Stimulated activated CD4-positive, alpha-beta T cell treated with anti-CD3 and anti-CD28 coated beads, TNF-alpha, amount 100 ng/mL, for 48 hours (primary cell): ENCODE measurements around the gene SHB.

ENCODE experiments used
- DNase-seq, 3 donors: peaks; one replicate each; pipeline ENCODE4 v3.0.0-alpha.2; 2020; ENCODE audit warnings: low read depth in 3 of 3

SHB gene

GRCh38 chr9:37953206-37953774 lies 115.7 kb downstream of the SHB start:
- no peak for DNase-seq

- no peak for DNase-seq
Observed at GRCh38 chr9:37952731-37953130, 116.3 kb downstream of the SHB start.

- no peak for DNase-seq
Observed at GRCh38 chr9:37951671-37952449, 117.2 kb downstream of the SHB start.

DNA sequence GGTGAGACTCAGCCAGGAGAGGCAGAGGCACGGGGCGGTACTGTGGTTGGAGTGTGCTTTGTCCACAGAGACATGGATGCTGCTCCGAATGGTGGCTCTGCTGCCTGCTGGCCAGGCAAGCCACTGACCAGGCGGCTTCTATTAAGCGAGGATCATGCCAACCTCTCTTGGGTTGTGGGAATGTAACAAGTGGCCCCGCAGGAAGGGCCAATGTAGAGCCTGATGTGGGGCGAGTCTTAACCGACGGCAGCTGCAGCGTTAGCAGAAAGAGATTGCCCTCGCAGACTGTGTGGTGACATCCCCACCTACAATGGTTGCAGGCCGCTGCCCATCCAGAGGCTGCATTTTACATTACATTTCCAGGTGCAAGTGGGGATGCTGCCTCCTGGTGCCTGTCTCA lies 118.5 kb downstream of the SHB start:
- no peak for DNase-seq

GRCh38 chr9:37949576-37949975 lies 119.5 kb downstream of the SHB start:
- DNase-seq: no peak

DNA sequence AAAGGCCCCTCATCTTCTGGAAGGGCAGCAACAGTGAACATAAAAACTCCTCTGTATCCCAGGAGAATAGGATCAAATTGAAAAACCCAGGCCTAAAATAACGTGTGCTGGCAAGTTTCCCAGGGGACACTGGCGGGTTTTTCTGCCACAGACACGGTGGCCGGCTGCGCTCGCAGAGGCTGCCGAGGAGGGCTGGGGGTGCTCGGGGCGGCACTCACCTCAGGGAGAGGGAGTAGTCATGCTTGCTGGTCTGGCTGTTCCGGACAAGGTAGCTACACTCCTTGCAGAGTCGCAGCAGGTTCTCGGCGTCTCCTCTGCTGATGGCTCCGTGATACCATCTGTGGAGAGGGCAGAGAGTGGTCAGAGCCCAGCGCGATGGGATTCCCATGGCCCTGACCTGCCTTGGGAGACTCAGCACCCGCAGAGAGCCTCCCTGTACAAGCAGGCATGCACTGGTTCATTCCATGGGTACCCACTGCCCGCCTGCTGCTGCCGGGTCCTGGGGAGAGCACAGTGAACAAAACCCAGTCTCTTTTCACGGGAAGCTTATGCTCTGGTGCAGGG lies 120.5 kb downstream of the SHB start:
- no peak for DNase-seq

- DNase-seq: no peak
Observed at GRCh38 chr9:37947977-37948376, 121.0 kb downstream of the SHB start.

- DNase-seq: no peak
Observed at GRCh38 chr9:37947471-37947870, 121.6 kb downstream of the SHB start.

DNA sequence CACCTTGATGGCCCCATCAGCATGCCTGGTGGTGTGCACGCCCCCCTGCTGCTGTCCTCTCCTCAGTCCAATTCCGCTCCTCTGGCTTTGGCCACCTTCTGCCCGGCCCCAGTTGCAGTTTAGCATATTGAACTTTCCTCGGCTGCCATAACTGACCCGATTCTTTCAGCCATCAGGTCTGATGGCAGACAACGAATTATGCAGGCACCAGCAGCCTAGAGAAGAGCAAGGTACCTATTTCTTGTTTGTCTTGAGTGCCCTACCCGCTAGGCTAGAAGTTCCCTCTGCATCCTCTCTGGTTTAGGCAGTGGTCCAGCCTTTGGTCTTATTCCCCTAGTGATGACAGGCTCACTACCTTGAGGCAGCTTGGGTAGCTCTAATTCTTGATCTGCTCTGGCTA lies 122.1 kb downstream of the SHB start:
- no peak for DNase-seq

GRCh38 chr9:37946041-37946440 lies 123.0 kb downstream of the SHB start:
- no peak for DNase-seq

DNA sequence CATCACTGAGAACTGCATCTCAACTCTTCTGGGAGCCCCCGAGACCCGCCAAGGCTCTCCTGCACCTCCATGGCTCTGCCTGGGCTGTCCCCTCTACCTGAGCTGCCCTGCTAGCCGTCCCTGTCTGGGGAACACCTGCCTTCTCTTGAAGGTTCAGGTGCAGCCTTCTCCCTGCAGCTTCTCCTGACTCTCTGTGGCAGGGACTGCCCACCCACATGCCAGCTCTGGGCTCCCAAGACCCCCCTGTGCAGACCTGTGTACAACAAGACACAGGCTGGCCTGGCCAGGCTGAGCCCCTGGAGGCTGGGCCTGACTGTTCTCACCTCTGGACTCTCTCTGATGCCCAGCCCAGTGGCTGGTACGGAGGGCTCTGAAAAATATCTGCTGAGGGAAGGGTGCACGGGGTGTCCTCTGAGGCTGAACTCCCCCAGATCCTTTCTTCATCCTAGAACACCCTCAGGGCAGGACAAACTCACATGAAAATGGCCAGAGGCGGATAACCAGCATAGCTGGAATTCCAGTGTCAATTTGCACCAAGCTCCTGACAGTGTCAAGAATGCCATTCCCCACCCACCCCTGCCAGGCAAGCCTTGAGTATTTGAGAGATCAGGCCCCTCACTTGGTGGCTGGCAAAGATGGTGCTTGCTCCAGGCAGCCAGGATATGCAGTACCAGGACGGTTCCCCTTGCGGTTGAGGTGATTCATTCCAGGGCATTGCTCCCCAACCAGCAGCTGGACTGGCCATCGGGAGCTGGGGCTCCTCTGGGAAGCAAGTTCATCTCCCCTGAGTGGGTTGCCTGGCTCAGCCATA lies 124.2 kb downstream of the SHB start:
- no peak for DNase-seq

GRCh38 chr9:37944266-37944650 lies 124.8 kb downstream of the SHB start:
- DNase-seq: no peak

DNA sequence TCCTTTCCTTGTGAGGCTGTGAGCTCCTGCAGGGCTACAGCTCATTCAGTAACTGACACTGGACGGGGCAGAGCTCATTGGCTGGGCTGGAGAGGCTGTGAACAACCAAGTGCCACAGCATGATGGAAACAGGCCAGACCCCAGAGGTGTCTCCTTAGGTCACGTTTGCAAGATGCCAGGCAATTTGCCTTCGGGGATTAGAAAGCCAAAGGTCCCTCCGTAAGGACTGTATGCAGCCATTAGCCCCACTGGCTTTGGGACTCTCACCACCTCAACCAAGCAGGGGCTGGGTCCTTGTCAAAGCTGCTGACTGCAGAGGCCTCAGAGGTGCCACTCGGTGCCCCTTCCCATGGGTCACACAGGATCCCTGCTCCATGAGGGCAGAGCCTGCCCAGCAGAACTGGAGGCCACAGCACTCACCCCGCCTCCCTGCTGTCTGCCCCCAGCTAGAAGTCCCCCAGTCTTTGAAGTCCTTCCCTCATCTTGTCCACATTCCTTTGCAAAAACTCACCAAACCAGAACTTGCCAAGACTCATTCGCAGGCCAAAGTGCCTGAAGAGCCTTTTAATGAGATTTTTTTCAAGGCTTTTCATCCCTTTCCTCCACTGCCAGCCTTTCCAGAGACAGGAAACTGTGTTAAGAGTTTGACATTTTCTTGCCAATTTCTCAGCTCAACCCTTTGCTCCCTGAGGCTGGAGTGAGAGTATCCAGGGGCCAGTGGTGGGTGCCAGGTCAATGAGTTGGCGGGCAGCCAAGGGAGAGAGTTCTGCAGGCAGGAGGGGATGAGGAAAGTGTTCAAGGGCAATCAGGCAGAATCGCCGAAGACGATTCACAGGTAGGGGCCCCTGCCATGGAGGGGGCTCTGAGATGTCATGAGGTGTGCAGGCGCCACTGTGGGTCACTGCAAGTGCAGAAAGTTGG lies 125.4 kb downstream of the SHB start:
- no peak for DNase-seq

DNA sequence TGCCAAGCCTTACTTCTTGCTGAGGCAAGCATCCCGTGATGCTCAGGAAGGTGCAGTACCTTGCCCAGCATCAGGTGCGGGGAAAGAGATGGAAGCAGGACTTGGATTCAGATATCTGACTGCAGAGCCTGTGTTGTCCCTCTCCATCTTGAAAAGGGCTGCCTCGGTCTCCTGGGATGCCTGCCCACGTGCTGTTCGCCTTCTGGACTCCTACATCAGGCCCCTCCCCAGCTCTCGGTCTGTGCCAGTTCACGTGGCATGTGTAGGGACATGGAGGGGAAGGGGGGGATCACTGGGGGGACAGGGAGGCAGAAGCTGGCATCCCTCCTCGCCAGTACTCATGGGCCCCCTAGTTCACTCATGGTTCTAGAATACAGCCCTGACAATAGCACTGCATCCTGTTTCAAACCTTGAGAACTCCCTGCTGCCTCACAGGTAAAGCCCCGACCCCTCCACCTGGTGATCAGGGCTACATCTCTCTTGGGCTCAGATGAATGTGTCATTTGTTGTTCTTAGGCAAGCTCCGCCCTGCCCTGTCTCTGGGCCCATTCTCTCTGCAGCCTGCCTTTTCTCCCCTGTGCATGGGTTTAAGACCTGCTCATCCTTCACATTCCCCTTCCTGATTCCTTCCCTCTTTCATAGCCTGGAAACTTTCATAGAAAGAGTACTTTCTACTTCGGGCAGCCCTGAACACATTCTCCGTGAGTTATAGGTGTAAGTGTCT lies 126.2 kb downstream of the SHB start:
- no peak for DNase-seq

GRCh38 chr9:37941253-37941652 lies 127.8 kb downstream of the SHB start:
- DNase-seq: no peak

- DNase-seq: no peak
Observed at GRCh38 chr9:37939575-37940095, 129.4 kb downstream of the SHB start.

DNA sequence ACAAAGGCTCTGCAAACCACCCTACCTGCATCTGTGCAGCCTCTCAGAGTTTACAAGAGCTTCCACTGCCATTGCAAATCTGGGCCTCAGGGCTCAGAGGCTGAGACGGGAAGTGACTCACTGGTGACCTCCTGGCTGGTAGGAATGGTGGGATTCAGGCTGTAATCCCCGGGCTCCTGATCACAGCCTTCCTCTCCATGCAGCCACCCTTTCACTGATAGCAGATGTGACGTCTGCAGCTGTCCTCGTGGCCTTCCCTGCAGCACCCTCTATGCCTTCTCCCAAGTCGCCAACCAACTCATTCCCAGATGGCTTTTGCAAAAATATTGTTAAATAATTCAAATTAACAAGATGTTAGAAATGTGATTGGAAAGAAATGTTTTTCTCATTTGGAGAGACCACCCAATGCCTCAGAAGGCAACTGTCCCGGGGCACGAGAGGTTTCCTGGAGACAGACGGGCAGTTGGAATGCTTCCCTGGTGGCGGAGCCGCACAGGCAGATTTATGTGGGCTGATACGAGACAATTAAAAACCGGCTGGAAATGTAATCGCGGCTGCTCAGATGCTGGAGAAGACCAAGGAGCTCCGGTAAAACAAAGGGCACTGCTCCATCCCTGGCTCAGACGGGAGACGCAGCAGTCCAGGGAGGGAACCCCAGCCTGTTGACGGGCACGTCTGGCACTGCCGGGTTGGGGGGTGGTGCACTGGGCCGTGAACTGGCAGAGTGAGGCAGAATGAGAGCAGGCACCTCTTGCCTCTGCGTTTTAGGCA lies 130.7 kb downstream of the SHB start:
- no peak for DNase-seq

DNA sequence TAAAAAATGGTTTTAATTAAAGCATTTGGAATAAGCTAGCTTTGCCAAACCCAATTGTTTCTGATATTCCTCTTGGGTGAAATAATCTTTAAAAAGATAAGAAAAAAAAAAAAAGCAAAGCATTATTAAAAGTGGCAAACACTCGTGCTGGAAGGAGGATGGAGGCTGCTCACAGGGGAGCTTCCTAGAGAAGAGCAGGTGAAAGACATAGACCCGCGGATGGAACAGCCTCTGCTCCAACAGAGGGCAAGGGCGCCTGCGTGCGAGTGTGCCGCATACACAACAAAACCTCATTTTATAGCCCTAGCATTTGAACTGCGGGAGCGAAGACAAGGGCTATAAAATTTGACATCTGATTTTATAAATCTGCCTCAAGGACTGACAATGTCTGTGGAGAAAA lies 131.7 kb downstream of the SHB start:
- DNase-seq: no peak

GRCh38 chr9:37936965-37937364 lies 132.1 kb downstream of the SHB start:
- no peak for DNase-seq

GRCh38 chr9:37936376-37936775 lies 132.7 kb downstream of the SHB start:
- DNase-seq: no peak
